Loucy (cell line): Measurements from ENCODE around the gene AGPAT3.
A peak's percentile ranks its signal among the peaks of the same experiment; 100 is the strongest.

ENCODE experiments used
- H2AFZ ChIP-seq: fragments of 200-600 bp; sonication (generic); 2 replicates; pipeline ENCODE4 v1.6.0; 2016; ENCODE audit warnings: antibody characterized with exemption, mild to moderate bottlenecking, low read length, moderate library complexity
- H3F3A ChIP-seq: fragments of 200-600 bp; 2 replicates; pipeline ENCODE4 v1.6.0; 2016; ENCODE audit warnings: antibody characterized with exemption, low read depth, mild to moderate bottlenecking
- H3K27me3 ChIP-seq: fragments of 200-600 bp; sonication (generic); 2 replicates; pipeline ENCODE4 v1.6.1; 2014; ENCODE audit warnings: low read length, mild to moderate bottlenecking; ENCODE audit not compliant: insufficient read depth, poor library complexity, severe bottlenecking
- H3K36me3 ChIP-seq: fragments of 200-600 bp; sonication (generic); 2 replicates; pipeline ENCODE4 v1.6.1; 2016; ENCODE audit warnings: low read length; ENCODE audit not compliant: insufficient read depth
- H3K4me1 ChIP-seq: fragments of 200-600 bp; sonication (generic); 2 replicates; pipeline ENCODE4 v1.5.1; 2014; ENCODE audit warnings: low read length, mild to moderate bottlenecking; ENCODE audit not compliant: insufficient read depth, poor library complexity, severe bottlenecking
- H3K4me2 ChIP-seq: fragments of 200-600 bp; sonication (generic); 2 replicates; pipeline ENCODE4 v1.6.0; 2014; ENCODE audit warnings: antibody characterized with exemption, low read length, low read depth, mild to moderate bottlenecking; ENCODE audit not compliant: poor library complexity, severe bottlenecking
- H3K4me3 ChIP-seq: fragments of 200-600 bp; sonication (generic); 2 replicates; pipeline ENCODE4 v1.5.1; 2014; ENCODE audit warnings: low read length, mild to moderate bottlenecking, mixed read lengths; ENCODE audit not compliant: poor library complexity, severe bottlenecking
- H3K79me2 ChIP-seq: fragments of 200-600 bp; sonication (generic); 2 replicates; pipeline ENCODE4 v1.6.1; 2014; ENCODE audit warnings: low read length; ENCODE audit not compliant: insufficient read depth
- H3K9ac ChIP-seq: fragments of 200-600 bp; sonication (generic); 2 replicates; pipeline ENCODE4 v1.6.0; 2014; ENCODE audit warnings: mild to moderate bottlenecking, low read depth, low read length, moderate library complexity; ENCODE audit not compliant: poor library complexity, severe bottlenecking
- H3K9me2 ChIP-seq: fragments of 200-600 bp; sonication (generic); replicated peaks from 2 replicates; pipeline ENCODE4 v1.6.1; 2016; ENCODE audit warnings: low read depth, low read length, mixed read lengths
- H3K9me3 ChIP-seq: fragments of 200-600 bp; sonication (generic); 2 replicates; pipeline ENCODE4 v1.6.1; 2014; ENCODE audit warnings: mild to moderate bottlenecking, antibody characterized with exemption, low read length, low read depth; ENCODE audit not compliant: insufficient read depth
- H4K20me1 ChIP-seq: fragments of 200-600 bp; sonication (generic); 2 replicates; pipeline ENCODE4 v1.6.0; 2014; ENCODE audit warnings: antibody characterized with exemption, low read length, mild to moderate bottlenecking; ENCODE audit not compliant: insufficient read depth, poor library complexity, severe bottlenecking
- CTCF ChIP-seq: fragments of 200-600 bp; sonication (generic); conservative IDR thresholded peaks from 2 replicates; pipeline ENCODE4 v1.5.1; 2014; ENCODE audit warnings: mild to moderate bottlenecking, antibody characterized with exemption, low read length
- EZH2phosphoT487 ChIP-seq: fragments of 200-600 bp; IDR thresholded peaks from 2 replicates; pipeline ENCODE4 v1.6.1; 2018; ENCODE audit warnings: antibody characterized with exemption, mild to moderate bottlenecking, moderate library complexity, borderline replicate concordance

AGPAT3 gene

GRCh38 chr21:43867332-43867703, 2.3 kb downstream of the AGPAT3 start:
- H3K9ac ChIP-seq, result peak overlapping the region; percentile 88
- peaks cover 70% of the 10 kb centered on the region for H3K79me2 ChIP-seq
- peak overlapping the region; percentile 66 for H3K4me2 ChIP-seq
- H3K4me1 ChIP-seq, result peaks cover 55% of the 10 kb centered on the region
- no peak overlapping the region for H2AFZ ChIP-seq
- H3K36me3 ChIP-seq, result no peaks in the 10 kb centered on the region
- TF ChIP-seq CTCF (no peak), EZH2phosphoT487 (no peak)
- no peaks in the 10 kb centered on the region for H3K9me3 ChIP-seq
- peak overlapping the region; percentile 92 for H3K4me3 ChIP-seq
- H3F3A ChIP-seq, result no peaks in the 10 kb centered on the region
- H4K20me1 ChIP-seq, result peaks cover 25% of the 10 kb centered on the region
- no peaks in the 10 kb centered on the region for H3K9me2 ChIP-seq
- H3K27me3 ChIP-seq, result no peaks in the 10 kb centered on the region

GRCh38 chr21:43867948-43868347, 2.9 kb downstream of the AGPAT3 start:
- TF ChIP-seq CTCF (no peak), EZH2phosphoT487 (no peak)
- peak overlapping the region; percentile 66 for H3K4me2 ChIP-seq
- no peaks in the 10 kb centered on the region for H3K27me3 ChIP-seq
- peaks cover 76% of the 10 kb centered on the region for H3K79me2 ChIP-seq
- H4K20me1 ChIP-seq, result peaks cover 25% of the 10 kb centered on the region
- H3K9ac ChIP-seq, result peak overlapping the region; percentile 88
- peaks cover 55% of the 10 kb centered on the region for H3K4me1 ChIP-seq
- H3K9me2 ChIP-seq, result no peaks in the 10 kb centered on the region
- no peak overlapping the region for H2AFZ ChIP-seq
- H3F3A ChIP-seq, result no peaks in the 10 kb centered on the region
- H3K4me3 ChIP-seq, result peak overlapping the region; percentile 92
- H3K36me3 ChIP-seq, result no peaks in the 10 kb centered on the region
- H3K9me3 ChIP-seq, result no peaks in the 10 kb centered on the region

GRCh38 chr21:43868461-43868860, 3.4 kb downstream of the AGPAT3 start:
- peak overlapping the region; percentile 66 for H3K4me2 ChIP-seq
- H3K36me3 ChIP-seq, result no peaks in the 10 kb centered on the region
- TF ChIP-seq CTCF, result no peak
- TF ChIP-seq EZH2phosphoT487, result no peak
- peak overlapping the region; percentile 88 for H3K9ac ChIP-seq
- H4K20me1 ChIP-seq, result peaks cover 25% of the 10 kb centered on the region
- peak overlapping the region; percentile 92 for H3K4me3 ChIP-seq
- H3K4me1 ChIP-seq, result peaks cover 51% of the 10 kb centered on the region
- H3F3A ChIP-seq, result no peaks in the 10 kb centered on the region
- no peaks in the 10 kb centered on the region for H3K9me3 ChIP-seq
- no peaks in the 10 kb centered on the region for H3K27me3 ChIP-seq
- no peak overlapping the region for H2AFZ ChIP-seq
- H3K9me2 ChIP-seq, result no peaks in the 10 kb centered on the region
- peaks cover 80% of the 10 kb centered on the region for H3K79me2 ChIP-seq
